ENCODE measurements around the gene CEP295NL. TPM values are rescaled to one million over a fixed set of nuclear protein-coding genes. Genes with fewer than 3 reads are reported as not detected.
A peak's percentile ranks its signal among the peaks of the same experiment; 100 is the strongest.

Gene CEP295NL
- total RNA-seq, 1 donor from 2014 or later, result 7.3 TPM

DNA sequence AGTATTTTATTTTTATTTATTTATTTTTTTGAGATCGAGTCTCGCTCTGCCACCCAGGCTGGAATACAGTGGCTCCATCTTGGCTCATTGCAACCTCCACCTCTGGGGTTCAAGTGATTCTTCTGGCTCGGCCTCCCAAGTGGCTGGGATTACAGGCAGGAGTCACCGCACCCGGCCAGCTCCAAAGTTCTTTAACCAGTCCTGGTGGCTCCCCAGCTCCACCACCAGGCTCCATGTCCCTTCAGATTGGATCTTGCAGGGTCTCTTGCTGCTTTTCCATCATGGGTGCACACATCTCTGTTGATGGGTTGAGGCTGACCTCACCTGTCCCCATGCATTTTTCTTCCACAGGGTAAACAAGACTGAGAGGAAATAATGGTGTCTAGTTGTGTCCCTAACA, 54.0 kb downstream of the CEP295NL start:
- DNase-seq (ENCODE audit: extremely low spot score, unreplicated experiment), result no peak
- no peaks in the 10 kb centered on the region for H3K9me3 Mint-ChIP-seq (ENCODE audit: unreplicated experiment)

GRCh38 chr17:78847052-78847451, 55.9 kb downstream of the CEP295NL start:
- H3K9me3 Mint-ChIP-seq (ENCODE audit: unreplicated experiment), result no peaks in the 10 kb centered on the region
- peaks cover 8% of the 10 kb centered on the region for H3K4me1 Mint-ChIP-seq (ENCODE audit: unreplicated experiment)
- no peaks in the 10 kb centered on the region for H3K27me3 Mint-ChIP-seq (ENCODE audit: unreplicated experiment)
- no peak for DNase-seq (ENCODE audit: extremely low spot score, unreplicated experiment)
- TF ChIP-seq CTCF (IDR thresholded peaks at IDR 0.05), result no peak
- H3K4me3 Mint-ChIP-seq (ENCODE audit: unreplicated experiment), result no peak overlapping the region
- peaks cover 4% of the 10 kb centered on the region for H3K36me3 Mint-ChIP-seq (ENCODE audit: unreplicated experiment)
- no peak overlapping the region for H3K27ac Mint-ChIP-seq (ENCODE audit: unreplicated experiment)

More for the DNA sequence above, 54.0 kb downstream of the CEP295NL start:
- TF ChIP-seq CTCF (IDR thresholded peaks at IDR 0.05), result no peak
- Mint-ChIP-seq H3K36me3 (ENCODE audit: unreplicated experiment) (peaks cover 16% of the 10 kb centered on the region), H3K27me3 (ENCODE audit: unreplicated experiment) (no peaks in the 10 kb centered on the region), H3K27ac (ENCODE audit: unreplicated experiment) (no peak overlapping the region), H3K4me1 (ENCODE audit: unreplicated experiment) (peaks cover 2% of the 10 kb centered on the region), H3K4me3 (ENCODE audit: unreplicated experiment) (no peak overlapping the region)

GRCh38 chr17:78844301-78845005, 58.5 kb downstream of the CEP295NL start:
- no peak overlapping the region for H3K4me3 Mint-ChIP-seq (ENCODE audit: unreplicated experiment)

GRCh38 chr17:78842881-78843565, 60.0 kb downstream of the CEP295NL start:
- no peak for DNase-seq (ENCODE audit: extremely low spot score, unreplicated experiment)
- H3K4me1 Mint-ChIP-seq (ENCODE audit: unreplicated experiment), result peaks cover 30% of the 10 kb centered on the region
- no peaks in the 10 kb centered on the region for H3K9me3 Mint-ChIP-seq (ENCODE audit: unreplicated experiment)
- TF ChIP-seq CTCF (IDR thresholded peaks at IDR 0.05), result peak; percentile 54
- no peaks in the 10 kb centered on the region for H3K36me3 Mint-ChIP-seq (ENCODE audit: unreplicated experiment)
- no peak overlapping the region for H3K27ac Mint-ChIP-seq (ENCODE audit: unreplicated experiment)
- H3K27me3 Mint-ChIP-seq (ENCODE audit: unreplicated experiment), result no peaks in the 10 kb centered on the region
- H3K4me3 Mint-ChIP-seq (ENCODE audit: unreplicated experiment), result no peak overlapping the region

More at GRCh38 chr17:78844301-78845005, 58.5 kb downstream of the CEP295NL start:
- Mint-ChIP-seq H3K4me1 (ENCODE audit: unreplicated experiment) (peaks cover 18% of the 10 kb centered on the region), H3K9me3 (ENCODE audit: unreplicated experiment) (no peaks in the 10 kb centered on the region), H3K27me3 (ENCODE audit: unreplicated experiment) (no peaks in the 10 kb centered on the region), H3K36me3 (ENCODE audit: unreplicated experiment) (no peaks in the 10 kb centered on the region), H3K27ac (ENCODE audit: unreplicated experiment) (no peak overlapping the region)
- no peak for TF ChIP-seq CTCF (IDR thresholded peaks at IDR 0.05)
- DNase-seq (ENCODE audit: extremely low spot score, unreplicated experiment), result no peak

Data from osteocyte (in vitro differentiated cells).